ENCODE results near the gene GKN1. TPM values are rescaled to one million over a fixed set of nuclear protein-coding genes. Genes with fewer than 3 reads are reported as not detected.

GKN1 gene
- total and polyA plus RNA-seq, 2 of the 8 experiments (the other 6 are each of a cell fraction or from before 2014, with no cell fraction given): not detected

DNA sequence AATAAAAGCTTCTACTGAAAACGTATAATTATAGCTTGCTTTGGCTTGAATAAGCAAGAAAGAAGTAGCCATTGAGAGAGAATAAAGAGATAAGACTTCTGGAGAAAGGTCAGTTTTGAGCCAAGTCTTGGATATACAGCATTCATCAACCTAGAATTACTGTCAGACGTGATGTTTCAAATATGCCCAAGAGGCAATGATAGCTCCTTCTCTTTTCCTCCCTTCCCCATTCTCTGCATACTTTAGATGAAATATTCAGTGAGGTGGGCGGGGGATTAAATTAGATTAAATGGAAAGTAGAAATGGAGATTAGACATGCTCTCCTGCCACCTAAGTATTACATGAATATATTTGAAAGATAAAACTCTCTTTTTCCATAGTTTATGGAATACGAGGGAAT lies 47.3 kb downstream of the GKN1 start (continued):
- TF ChIP-seq HDAC6 (IDR thresholded peaks at IDR 0.05; ENCODE audit: low read depth, low read length): no peak
- TF ChIP-seq, protein P1, sequence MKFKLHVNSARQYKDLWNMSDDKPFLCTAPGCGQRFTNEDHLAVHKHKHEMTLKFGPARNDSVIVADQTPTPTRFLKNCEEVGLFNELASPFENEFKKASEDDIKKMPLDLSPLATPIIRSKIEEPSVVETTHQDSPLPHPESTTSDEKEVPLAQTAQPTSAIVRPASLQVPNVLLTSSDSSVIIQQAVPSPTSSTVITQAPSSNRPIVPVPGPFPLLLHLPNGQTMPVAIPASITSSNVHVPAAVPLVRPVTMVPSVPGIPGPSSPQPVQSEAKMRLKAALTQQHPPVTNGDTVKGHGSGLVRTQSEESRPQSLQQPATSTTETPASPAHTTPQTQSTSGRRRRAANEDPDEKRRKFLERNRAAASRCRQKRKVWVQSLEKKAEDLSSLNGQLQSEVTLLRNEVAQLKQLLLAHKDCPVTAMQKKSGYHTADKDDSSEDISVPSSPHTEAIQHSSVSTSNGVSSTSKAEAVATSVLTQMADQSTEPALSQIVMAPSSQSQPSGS (IDR thresholded peaks at IDR 0.05; ENCODE audit: low read length): no peak
- no peak for TF ChIP-seq SP1 (IDR thresholded peaks at IDR 0.05; ENCODE audit: low read depth, low read length)
- no peak for TF ChIP-seq TAF7 (optimal IDR thresholded peaks at IDR 0.05; ENCODE audit: borderline replicate concordance, low read depth, low read length)
- no peak for TF ChIP-seq TEAD4 (IDR thresholded peaks at IDR 0.05; ENCODE audit: low read depth, low read length)
